SK-N-SH (cell line): ENCODE data around the gene PPP1R27.

Source experiments
- CTCF ChIP-seq: fragments of 200-600 bp; sonication (generic); IDR thresholded peaks from 2 replicates; pipeline ENCODE4 v1.6.1; 2017; ENCODE audit warnings: antibody characterized with exemption, mild to moderate bottlenecking, moderate library complexity
- EP300 ChIP-seq, 2 experiments: IDR thresholded peaks; 2 replicates each; pipeline versions ENCODE4 v1.4.0 to v1.6.1; 2012; ENCODE audit warnings: borderline replicate concordance in 1 of 2, low read depth in 1 of 2, low read length in 1 of 2
- RXRA ChIP-seq: IDR thresholded peaks from 2 replicates; pipeline ENCODE4 v1.4.0; 2012; ENCODE audit warnings: low read depth, mild to moderate bottlenecking, borderline replicate concordance

DNA sequence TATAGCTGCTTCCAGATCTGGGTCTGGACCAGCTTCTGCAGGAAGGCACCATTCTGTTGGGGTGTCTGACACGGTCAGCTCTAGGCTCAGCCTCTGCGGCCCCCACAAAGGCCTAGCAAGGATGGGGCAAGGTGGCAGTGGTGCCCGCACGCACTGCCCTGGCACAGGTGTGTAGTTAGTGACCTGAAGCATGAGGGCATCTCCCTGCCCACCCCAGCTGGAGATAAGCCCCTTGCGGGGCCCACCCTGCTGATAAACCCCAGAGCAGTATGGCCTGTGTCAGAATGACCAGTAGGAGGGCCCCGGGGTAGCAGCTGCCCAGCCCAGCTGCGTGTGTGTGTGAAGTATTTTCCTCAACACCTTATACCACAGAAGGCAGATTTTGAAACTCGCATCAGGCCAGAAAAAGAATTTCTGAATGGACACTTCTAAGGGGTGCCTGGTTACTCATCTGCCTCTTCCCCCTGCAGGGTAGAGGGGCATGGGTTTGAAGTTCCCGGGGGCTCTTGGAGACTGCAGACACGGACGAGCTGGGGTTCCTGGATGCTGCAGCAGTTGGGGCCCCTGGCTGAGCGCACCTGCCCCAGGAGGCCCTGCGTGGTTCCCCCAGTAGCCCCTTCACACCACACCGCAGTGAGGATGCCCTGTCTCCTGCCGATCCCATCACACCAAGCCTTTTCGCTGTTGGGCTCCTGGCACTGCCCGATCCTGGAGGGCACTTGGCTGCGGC is 31.8 kb upstream of the PPP1R27 start:
- TF ChIP-seq EP300 (IDR thresholded peaks at IDR 0.05; ENCODE audit: borderline replicate concordance in 1 of 2, low read depth in 1 of 2, low read length in 1 of 2), result no peak
- no peak for TF ChIP-seq RXRA
- TF ChIP-seq CTCF, result no peak
